Activated CD8-positive, alpha-beta memory T cell treated with anti-CD3 and anti-CD28 coated beads, Interleukin-2, amount 50 U/mL, for 48 hours (primary cell): ENCODE results near the gene KAZN.

ENCODE experiments used
- DNase-seq: peaks from one replicate; pipeline ENCODE4 v3.0.0-alpha.2; 2020

The KAZN gene

DNA sequence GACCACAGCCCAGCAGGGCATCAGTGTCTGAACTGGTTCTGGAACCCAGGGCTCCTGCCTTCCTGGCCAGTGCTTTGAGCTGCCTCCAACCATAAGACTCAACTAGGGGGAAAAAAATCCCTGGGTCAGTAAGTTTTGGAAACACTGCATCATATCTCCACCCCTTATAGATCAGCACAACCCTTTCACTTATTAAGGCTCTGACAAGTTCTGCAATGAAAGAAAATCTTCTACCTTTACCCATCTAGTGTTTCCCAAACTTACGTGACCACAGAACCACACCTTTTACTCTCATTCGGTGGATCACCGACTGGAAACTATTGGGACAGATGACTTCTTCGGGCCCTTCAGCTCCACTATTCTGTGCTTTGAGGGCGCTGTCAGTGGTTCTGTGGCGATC is 476.7 kb downstream of the KAZN start:
- DNase-seq = no peak

DNA sequence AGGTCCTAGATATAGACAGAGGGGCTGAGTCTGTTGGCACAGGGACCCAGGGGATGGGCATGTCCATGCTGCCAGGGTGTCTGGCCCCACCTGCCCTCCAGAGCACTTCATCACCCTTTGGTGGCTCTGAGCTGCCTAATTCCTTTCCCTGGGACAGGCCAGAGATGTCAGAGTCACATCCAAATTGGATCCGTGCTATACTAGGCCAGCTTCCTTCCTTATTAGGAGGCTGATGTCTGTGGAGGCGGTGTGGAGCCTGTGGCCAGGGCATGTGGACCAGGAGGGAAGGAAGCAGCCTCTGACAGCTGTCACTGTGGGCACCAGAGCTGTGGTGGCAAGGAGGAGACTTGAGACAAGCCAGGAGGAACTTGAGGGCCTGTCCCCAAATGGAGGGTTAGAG is 477.3 kb downstream of the KAZN start:
- DNase-seq = no peak

DNA sequence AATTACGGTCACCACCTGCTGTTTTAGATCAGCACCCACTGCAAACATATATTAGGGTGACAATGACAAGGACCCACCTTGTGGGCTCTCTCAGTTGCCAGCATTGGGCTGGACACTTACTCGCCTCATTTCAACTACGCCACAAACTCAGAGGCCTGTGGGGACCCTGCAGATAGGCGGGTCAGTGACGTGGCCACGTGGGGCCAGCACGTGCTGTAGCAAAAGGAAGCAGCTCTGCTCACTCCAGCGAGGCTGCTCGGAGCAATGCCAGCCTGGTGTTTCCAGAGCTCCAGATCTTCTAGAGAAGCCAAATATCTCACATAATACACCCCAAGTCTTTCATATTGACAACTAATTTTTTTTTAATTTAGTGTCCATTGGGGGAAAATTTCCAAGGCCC is 478.3 kb downstream of the KAZN start:
- no peak for DNase-seq

DNA sequence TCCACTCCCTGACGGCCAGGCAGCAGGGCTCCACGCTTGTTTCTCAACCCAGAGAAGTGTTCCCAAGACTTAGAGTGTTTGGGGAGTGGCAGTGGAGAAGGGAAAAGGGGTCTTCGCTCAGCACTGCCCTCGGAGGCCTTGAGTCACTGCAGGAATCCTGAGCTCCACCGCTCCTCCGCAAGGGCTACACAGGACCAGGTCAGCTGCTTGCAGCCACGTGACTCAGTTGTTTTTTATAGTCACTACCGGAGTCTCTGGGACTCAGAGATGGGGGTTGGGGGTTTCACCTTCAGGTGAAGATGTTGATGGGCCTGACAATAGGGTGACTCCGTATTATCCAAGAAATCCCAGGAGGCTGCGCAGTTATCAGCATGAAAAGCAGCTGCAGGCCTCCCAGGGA is 478.9 kb downstream of the KAZN start:
- DNase-seq = no peak

DNA sequence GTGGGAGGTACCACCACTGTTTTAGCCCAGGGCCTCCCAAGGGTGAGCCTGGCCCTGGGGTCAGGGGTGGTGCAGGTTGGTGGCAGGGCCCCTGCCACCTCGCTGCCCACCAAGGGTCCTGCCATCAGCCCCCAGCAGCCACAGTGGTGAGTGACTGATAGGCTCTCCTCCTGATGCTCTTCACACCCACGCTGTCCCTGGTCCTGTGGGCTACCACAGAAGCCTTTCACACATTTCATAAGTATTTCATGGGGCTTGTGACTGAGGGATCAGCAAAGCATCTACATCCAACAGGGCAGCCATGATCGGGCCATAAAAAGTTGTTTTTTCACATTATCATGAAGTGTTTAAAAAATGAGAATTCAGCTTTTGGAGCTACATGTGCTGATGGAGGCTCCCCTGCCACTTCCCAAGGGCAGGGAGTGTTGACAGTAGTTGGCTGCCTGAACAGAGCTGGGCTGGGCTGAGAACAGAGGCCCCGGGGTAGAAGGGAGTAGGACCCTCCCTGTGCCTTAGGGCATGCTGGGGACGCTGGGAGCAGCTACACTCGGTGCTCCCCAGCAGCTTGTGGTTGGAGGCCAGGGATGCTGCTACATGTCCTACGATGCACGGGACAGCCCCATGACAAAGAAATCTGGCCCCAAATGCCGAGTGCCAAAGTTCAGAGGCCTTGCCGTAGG is 482.0 kb downstream of the KAZN start:
- no peak for DNase-seq

DNA sequence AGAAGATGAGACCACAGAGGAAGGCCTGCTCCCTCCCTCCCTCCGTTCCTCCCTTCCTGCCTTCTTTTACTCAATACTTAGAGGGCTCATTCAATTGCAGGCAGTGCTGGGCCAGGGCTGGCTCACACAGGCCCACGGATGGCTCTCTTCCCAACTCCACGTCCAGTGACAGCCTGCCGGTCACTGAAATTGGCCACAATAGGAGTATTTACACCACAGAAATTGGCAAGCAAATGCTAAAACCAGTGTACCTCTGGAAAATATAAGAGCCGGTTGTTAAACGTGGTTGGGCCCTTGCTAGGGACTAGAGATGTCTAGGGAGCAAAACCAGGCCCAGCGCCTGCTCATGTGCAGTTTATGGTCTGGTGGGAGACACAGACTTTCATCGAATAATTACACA is 482.6 kb downstream of the KAZN start:
- no peak for DNase-seq

DNA sequence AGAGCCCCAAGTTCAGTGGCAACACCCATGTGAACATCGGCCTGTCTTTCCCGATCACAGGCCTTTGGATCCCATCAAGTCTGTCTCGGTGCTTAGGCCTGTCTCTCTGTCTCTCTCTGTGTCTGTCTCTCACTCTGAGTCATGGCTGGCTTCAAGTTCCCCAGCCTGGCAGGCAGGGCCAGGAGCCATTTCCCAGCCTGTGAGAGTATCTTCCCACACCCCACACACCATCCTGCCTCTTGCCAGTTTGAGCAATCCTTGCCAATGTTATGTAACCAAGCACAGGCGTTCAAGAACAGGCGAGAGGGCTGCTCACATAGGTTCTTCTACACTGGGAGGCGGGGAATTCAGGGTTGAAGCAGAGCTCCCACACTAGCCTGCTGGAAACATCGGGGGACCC is 485.1 kb downstream of the KAZN start:
- DNase-seq = no peak

DNA sequence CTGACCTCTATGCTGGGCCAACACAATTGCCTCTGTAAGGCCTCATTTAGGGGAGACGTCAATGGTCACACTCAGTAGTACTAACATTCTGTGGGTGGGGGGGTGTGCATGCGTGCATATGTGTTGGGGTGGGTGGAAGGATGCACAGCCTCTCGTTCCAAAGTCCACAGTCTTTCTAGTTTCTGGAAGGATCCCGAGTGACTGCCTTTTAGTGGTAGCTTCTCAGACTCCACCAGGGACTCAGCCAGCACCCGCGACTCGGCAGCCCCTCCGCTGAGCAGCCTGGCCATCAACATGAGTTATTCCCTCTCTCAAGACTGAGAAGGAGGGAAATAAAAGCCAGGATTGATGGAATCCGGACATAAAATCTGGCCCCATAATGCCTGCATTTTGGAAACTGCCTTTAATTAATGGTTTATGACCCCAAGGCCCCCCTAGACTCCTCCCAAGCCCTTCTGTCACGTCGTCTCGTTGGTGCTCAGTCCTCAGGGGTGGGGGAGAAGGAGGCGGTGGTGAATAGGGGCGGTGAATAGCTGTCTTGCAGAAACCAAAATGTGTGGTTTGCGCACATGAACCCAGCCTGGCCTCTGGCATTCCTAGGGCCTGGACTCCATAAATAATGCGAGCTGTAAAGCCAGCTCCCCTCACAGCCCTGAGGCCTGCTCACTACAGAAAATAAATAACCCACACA is 489.9 kb downstream of the KAZN start:
- no peak for DNase-seq

DNA sequence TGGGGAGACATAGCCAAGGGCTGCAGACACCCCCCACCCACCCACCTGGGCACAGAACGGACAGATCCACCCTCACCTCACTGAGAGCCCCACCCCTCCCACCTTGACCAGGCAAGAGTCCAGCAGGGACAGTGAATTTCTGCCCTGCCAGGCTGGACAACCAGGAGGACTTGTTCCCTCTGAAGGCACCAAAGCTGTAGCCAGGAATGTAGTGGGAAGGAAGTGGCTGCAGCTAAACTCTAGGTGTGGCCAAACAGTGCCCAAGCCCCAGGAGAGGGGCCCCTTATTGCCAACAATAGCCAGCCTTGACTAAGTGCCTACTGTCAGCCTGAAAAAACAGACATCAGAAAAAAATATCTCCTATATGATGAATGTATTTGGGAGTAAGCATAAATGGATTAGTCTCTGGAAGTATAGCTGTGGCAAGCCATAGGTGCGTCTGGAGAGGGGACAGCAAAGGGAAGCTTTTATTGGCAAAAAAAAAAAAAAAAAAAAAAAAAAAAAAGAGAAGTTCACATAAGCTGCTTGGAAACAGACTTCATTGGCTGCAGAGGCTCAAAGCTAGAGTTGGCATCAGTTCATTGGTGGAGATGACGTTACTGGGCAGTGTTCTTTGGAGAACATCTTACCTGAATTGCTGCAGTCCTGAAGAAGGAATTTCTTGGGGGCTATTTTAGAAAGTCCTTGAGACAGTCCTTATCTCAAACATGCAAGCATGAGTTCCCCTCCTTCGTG is 490.9 kb downstream of the KAZN start:
- DNase-seq = no peak

DNA sequence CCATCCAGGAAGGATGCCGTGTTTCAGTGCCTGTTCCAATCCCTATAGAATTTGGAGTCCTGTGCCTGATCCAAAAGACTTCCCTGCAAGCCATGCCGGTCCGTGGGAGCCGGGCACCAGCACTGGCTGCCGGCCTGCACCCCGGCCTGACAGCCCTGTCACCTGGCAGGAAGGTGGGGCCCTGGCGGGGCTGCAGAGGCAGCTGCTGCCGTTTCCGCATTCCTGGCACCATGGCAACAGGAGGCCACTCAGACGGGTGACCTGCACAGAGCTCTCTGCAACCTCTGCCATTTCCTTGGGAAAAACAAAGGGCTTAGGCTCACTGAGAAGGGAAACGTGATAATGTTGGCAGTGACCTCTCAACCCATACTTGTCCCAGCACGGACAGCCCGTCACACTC is 491.9 kb downstream of the KAZN start:
- no peak for DNase-seq

DNA sequence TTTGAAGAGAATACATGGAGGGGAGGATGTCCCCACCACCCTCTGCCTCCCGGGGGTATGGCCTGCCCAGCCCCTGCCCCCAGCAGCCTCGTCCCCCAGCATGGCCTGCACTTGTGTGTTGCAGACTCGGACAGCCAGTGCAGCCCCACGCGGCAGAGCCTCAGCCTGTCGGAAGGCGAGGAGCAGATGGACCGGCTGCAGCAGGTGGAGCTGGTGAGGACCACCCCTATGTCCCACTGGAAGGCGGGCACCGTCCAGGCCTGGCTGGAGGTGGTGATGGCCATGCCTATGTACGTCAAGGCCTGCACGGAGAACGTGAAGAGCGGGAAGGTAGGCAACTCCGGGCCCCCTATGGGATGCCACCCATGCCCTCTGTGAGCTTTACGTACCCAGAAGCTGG is 495.6 kb downstream of the KAZN start:
- DNase-seq = no peak

DNA sequence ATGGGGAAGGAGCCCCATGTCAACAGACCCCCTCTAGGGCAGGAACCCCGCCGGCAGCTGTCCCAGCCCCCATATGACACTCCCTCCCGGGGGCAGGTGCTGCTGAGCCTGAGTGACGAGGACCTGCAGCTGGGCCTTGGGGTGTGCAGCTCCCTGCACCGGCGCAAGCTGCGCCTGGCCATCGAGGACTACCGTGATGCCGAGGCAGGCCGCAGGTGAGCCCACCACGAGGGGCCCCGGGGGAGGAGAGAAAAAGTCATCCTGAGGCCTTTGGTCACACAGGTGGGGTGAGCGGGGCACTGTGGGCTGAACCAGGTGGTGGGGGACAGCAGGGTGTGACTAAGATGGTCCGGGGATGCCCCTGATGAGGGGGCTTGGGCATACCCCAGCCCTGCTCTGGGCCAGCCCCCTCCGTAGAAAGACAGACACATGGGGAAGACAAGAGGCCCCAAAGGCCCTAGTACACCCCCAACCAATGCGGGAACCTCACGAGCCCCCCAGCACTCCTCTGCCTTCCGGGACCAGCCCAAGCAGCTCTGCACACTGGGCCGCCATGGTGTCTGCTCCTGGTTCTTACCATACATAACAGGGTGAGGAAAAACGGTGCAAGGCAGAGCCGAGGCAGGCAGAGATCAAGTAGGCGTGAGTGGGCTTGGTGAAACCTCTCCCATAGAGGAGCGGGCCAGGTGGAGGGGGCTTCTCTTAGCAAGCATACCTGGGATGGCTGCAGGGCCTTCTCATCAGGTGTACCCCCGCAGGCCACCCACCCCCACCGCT is 496.4 kb downstream of the KAZN start:
- DNase-seq = no peak

DNA sequence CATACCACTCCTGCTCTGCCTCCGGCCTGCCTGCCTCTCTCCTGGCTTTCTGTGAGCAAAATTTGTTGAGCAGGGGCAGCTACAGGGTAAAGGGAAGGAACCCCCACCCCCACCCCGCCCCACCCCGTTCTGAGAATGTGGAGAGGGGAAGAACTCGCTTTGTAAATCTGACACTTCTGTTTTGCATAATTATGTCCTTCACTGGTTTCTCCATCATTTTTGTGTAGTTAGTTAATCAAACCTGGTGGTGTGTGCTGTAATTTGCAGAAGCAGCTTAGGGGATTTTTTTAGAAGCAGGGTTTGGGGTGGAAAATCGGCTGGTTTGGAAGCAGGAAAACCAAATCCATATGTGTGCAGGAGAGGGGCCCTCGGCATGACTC is 497.0 kb downstream of the KAZN start:
- DNase-seq = no peak

DNA sequence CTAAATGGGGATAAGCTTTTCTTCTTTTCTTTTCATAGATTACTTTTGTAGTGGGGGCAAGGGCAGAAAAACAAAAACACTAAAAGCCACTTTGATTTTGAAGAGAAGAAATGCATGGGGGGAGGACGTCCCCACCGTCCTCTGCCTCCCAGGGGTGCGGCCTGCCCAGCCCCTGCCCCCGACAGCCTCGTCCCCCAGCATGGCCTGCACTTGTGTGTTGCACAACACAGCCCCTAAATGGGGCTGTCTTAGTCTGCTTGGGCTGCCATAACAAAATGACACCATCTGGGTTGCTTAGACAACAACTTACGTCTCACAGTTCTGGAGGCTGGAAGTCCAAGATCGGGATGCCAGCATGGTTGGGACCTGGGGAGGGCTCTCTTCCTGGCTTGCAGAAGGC is 497.8 kb downstream of the KAZN start:
- no peak for DNase-seq

DNA sequence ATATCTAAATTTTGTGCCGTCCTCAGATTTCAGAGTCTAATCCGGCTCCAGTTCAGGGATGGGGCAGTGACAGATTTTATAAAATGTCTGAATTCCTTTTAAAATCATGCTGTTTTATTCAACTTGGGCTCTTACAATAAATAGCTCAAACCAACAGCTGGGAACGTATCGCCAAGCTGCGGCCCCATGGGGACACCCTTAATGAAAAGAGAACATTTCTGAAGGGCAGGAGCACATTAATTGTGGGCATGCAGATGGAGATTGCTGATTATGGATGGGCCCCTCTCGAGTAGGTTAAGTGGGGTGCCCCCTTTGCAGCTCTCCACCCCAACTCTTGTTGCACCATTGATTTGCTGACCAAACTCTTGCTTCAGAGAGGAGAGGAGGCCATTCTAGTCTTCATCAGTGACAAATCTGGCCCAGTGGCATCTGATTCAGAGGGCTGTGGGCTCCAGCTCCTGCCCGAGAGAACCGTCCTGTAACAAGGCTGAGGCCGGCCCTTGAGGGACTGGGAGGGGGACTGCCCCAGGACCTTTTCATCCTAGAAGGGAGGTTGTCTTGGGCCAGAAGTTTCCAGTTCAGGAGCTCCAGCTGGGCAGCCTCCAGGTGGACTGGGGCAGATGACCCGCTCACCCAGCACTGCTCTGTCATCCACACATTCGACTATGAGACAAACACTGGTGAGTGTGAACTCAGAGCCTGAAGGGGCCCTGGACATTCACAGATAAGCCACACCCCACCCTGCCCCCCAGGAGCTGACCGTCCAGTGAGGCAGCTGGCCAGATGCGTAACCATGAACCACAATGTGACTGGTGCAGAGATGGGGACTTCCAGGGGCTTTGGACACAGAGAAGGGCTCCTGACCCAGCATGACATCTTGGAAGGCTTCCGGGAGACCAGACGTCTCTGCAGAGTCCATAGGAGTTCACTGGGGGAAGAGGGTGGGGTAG is 500.0 kb downstream of the KAZN start:
- no peak for DNase-seq

DNA sequence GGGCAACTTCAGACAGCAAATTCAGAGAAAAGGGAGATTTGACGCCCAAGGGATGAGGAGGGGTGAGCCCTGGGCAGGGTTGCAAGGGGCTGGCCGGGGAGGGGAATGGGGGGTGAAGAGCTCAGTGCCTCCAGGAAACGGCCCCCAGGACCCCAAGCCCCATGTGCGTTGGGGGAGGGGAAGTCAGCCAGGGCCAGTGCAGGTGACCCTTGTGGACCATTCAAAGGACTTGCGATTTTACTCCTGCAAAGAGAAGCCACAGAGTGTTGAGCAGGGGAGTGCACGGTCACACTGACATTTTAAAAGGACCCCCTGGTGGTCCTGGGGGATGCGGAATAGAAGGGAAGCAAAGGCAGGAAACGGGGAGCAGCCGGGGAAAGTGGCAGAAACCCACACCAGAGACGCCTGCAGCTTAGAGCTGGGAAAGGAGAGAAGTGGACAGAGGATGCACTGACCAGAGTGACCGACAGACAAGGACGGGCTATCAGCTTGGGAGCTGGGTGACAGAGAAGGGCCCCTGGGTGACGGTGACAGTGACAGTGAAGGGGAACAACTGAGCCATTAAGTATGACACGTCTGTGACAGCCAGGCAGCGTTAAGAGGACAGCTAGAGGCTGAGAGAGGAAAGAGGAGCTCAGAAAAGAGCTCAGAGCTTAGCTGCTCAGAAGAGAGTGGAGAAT is 501.1 kb downstream of the KAZN start:
- no peak for DNase-seq

DNA sequence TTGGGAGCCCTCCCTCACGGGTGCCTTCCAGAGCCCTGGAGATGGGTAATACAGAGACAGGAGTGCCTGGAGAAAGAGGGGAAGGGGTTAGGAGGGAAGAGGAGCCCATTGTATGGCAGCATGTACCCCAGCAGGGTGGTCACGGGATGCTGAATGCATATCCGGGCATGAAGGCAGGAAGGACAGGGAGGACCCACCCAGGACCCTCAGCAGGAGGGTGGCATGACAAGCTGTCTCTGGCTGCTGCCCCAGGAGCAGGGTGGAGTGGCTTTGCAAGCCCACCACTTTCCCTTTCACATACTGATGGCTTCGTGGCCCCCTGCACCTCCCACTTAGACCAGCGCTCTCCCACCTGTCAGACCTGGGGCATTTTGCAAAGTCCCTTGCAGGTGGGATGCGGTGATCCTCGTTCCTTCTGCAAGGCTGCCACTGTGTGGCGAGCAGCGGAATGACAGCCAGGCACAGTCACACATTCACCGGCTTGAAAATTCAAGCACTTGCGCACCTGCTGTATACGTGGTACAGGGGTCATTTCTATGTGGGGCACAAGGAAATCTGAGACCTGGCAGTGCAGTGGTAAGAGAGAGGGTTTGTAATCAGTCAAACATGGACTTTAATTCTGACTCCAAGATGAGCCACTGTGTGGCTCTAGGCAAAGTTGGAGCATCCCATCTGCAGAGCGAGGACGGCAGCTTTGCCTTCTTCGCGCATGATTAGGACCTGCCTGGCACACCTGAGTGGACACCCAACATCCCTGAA is 501.8 kb downstream of the KAZN start:
- DNase-seq = peak; percentile 80

DNA sequence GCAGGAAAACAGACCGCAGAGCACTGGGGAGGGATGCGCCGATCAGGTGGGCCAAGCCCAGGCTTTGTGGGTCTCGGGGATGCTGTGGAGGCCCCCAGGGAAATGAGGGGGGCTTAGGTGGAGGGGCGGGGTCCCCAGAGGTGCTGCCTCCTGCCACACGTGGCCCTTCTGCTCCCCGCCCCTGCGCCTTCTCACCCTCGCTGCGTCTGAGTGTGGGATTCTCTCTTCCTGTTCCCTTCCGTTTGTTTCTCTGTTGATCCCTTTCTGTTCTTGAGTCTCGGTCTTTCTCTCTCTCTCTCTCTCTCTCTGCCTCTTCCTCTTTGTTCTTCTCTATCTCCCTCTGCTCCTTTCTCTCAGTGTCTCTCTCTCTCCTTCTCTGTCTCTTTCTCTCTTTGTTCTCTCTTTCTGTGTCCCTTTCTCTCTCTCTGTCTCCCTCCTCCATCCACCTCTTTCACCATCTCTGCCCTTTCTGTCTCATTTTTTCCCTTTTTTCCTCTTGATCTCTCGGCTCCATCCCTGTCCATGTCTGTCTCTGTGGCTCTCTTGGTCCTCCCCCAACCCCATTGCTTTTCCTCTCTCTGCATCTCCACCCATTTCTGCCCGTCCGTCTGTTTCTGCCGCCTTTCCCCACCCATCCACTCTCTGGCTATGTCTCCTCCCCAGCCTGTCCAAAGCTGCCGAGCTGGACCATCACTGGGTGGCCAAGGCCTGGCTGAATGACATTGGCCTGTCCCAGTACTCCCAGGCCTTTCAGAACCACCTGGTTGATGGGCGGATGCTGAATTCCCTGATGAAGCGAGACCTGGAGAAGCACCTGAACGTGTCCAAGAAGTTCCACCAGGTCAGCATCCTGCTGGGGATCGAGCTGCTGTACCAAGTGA is 502.6 kb downstream of the KAZN start:
- DNase-seq = no peak

DNA sequence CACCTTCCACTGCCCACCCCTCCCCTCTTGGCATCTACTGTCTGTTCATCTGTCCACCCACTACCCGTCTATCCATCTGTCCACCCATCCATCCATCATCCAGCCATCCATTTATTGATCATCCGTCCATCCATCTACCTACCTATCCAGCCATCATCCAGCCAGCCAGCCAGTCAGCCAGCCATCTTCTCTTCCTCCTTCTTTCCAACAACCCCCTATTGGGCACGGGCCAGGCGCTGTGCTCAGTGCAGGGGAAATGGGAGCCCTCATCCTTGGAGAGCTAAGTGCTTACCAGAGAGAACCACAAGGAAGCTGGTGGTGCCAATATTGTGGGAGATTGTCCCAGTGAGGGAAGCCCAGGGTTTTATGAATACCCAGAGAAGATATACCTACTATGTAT is 503.3 kb downstream of the KAZN start:
- no peak for DNase-seq

DNA sequence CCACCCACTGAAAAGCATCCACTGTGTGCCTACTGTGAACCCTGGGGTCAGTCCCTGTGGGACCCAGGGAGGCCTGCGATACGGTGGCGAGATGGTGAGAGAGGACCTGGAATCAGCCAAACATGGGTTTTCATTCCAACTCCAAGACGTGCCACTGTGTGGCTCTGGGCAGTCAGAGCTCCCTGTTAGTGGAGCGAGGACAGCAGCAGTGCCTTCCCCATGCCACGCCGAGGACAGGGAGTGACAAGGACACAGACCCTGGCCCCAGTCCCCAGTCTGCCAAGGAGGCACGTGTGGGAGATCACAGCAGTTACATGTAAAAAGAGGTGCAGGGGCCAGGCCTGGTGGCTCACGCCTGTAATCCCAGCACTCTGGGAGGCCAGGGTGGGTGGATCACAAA is 504.2 kb downstream of the KAZN start:
- DNase-seq = no peak
